H1 (cell line): ENCODE results near the gene JAG1. TPM values are rescaled to one million over a fixed set of nuclear protein-coding genes. Genes with fewer than 3 reads are reported as not detected.

ENCODE experiments used
- CTCF ChIA-PET: fragments of 300-600 bp; sonication (Branson Sonifier 250); formaldehyde crosslinking; loops from one replicate; lab custom pipeline; 2021; ENCODE audit not compliant: partially characterized antibody; lab: Charles Lee
- POLR2A ChIA-PET: fragments of 300-600 bp; sonication (Branson Sonifier 250); formaldehyde crosslinking; loops from one replicate; lab custom pipeline; 2021; ENCODE audit warnings: inconsistent platforms; ENCODE audit not compliant: partially characterized antibody; lab: Charles Lee
- DNase-seq, 2 experiments: peaks; one replicate each; pipeline versions ENCODE4 v3.0.0 to v3.0.0-alpha.2; 2010 to 2022; ENCODE audit warnings: low spot score in 2 of 2, low read depth in 1 of 2, mixed read lengths in 1 of 2
- FAIRE-seq: peaks from 2 replicates; lab custom pipeline; 2011; peaks lifted over from hg19 to GRCh38; lab: Jason Lieb, UNC
- H2AFZ ChIP-seq: 2 replicates; pipeline ENCODE4 v1.8.1; 2012; ENCODE audit warnings: low read length, inconsistent platforms
- H2AK5ac ChIP-seq: 2 replicates; pipeline ENCODE4 v1.6.1; 2013; ENCODE audit warnings: low read depth, low read length
- H2BK120ac ChIP-seq: replicated peaks from 2 replicates; pipeline ENCODE3; 2013; ENCODE audit warnings: low read depth, low read length, inconsistent platforms
- H2BK12ac ChIP-seq: 2 replicates; pipeline ENCODE4 v1.6.1; 2013; ENCODE audit warnings: low read depth, low read length
- H2BK15ac ChIP-seq: 2 replicates; pipeline ENCODE4 v1.6.1; 2013; ENCODE audit warnings: low read length
- H2BK20ac ChIP-seq: 2 replicates; pipeline ENCODE4 v1.6.1; 2013; ENCODE audit warnings: low read length
- H2BK5ac ChIP-seq: 2 replicates; pipeline ENCODE4 v1.6.1; 2013; ENCODE audit warnings: low read depth, low read length
- H3K14ac ChIP-seq: 2 replicates; pipeline ENCODE4 v1.6.1; 2013; ENCODE audit warnings: inconsistent platforms; ENCODE audit not compliant: insufficient read length
- H3K18ac ChIP-seq: 2 replicates; pipeline ENCODE4 v1.6.1; 2013; ENCODE audit warnings: low read length; ENCODE audit errors: extremely low read depth
- H3K23ac ChIP-seq: 2 replicates; pipeline ENCODE4 v1.6.1; 2013; ENCODE audit warnings: inconsistent platforms; ENCODE audit not compliant: insufficient read length
- H3K23me2 ChIP-seq: 2 replicates; pipeline ENCODE4 v1.6.1; 2013; ENCODE audit warnings: low read depth, low read length
- H3K27ac ChIP-seq: 2 replicates; pipeline ENCODE4 v1.6.1; 2011; ENCODE audit warnings: low read depth, low read length, inconsistent platforms
- H3K27me3 ChIP-seq, 4 experiments: replicated peaks in 1 of 4; 1 replicate in 1 of 4; 2 replicates in 3 of 4; pipeline versions ENCODE4 v1.6.1 to v1.8.1; 2011 to 2013; ENCODE audit warnings: low read length in 3 of 4, mild to moderate bottlenecking in 3 of 4, inconsistent platforms in 2 of 4, mixed read lengths in 2 of 4, moderate library complexity in 1 of 4; ENCODE audit not compliant: control insufficient read depth in 3 of 4, insufficient read depth in 3 of 4; ENCODE audit errors: extremely low read depth in 1 of 4
- H3K36me3 ChIP-seq, 4 experiments: 2 replicates each; pipeline versions ENCODE4 v1.6.1 to v1.8.1; 2011 to 2013; ENCODE audit warnings: mild to moderate bottlenecking in 4 of 4, low read length in 3 of 4, moderate library complexity in 2 of 4, control low read depth in 1 of 4, inconsistent platforms in 1 of 4; ENCODE audit not compliant: insufficient read depth in 4 of 4, control insufficient read depth in 2 of 4
- H3K4ac ChIP-seq: replicated peaks from 2 replicates; pipeline ENCODE3; 2013; ENCODE audit warnings: low read length, low read depth, mixed read lengths, inconsistent platforms; ENCODE audit not compliant: insufficient read length
- H3K4me1 ChIP-seq, 4 experiments: replicated peaks in 1 of 4; 1 replicate in 1 of 4; 2 replicates in 3 of 4; pipeline versions ENCODE4 v1.6.1 to v1.8.1; 2011 to 2013; ENCODE audit warnings: low read length in 3 of 4, inconsistent platforms in 2 of 4, mixed read lengths in 1 of 4; ENCODE audit not compliant: insufficient read depth in 4 of 4, control insufficient read depth in 3 of 4
- H3K4me2 ChIP-seq, 2 experiments: 2 replicates each; pipeline versions ENCODE4 v1.6.1 to v1.8.1; 2011 to 2013; ENCODE audit warnings: low read depth in 2 of 2, low read length in 2 of 2, control low read depth in 1 of 2, inconsistent platforms in 1 of 2, mild to moderate bottlenecking in 1 of 2; ENCODE audit not compliant: insufficient read depth in 1 of 2
- H3K4me3 ChIP-seq, 4 experiments: fragments of 200-600, 300-600 bp in 1 of 4; sonication (generic), shearing (Covaris generic), sonication (Bioruptor Twin) in 1 of 4; 2 replicates each; pipeline versions ENCODE4 v1.5.1 to v1.8.1; 2011 to 2016; ENCODE audit warnings: low read length in 4 of 4, low read depth in 3 of 4, control low read depth in 2 of 4, inconsistent platforms in 2 of 4, mild to moderate bottlenecking in 2 of 4, mixed read lengths in 1 of 4, moderate library complexity in 1 of 4; ENCODE audit not compliant: insufficient read depth in 2 of 4; ENCODE audit errors: extremely low read depth in 1 of 4
- H3K56ac ChIP-seq: replicated peaks from 2 replicates; pipeline ENCODE3; 2013; ENCODE audit warnings: low read depth, mild to moderate bottlenecking, mixed read lengths, low read length, inconsistent platforms; ENCODE audit not compliant: insufficient read length
- H3K79me1 ChIP-seq: 2 replicates; pipeline ENCODE4 v1.6.1; 2013; ENCODE audit warnings: low read depth, low read length, control low read depth
- H3K79me2 ChIP-seq, 2 experiments: 2 replicates each; pipeline versions ENCODE4 v1.6.1 to v1.8.1; 2012 to 2013; ENCODE audit warnings: low read length in 2 of 2, mild to moderate bottlenecking in 2 of 2, inconsistent platforms in 1 of 2; ENCODE audit not compliant: insufficient read depth in 2 of 2, control insufficient read depth in 1 of 2
- H3K9ac ChIP-seq, 4 experiments: replicated peaks in 1 of 4; 1 replicate in 1 of 4; 2 replicates in 3 of 4; pipeline versions ENCODE4 v1.6.1 to v1.8.1; 2011 to 2013; ENCODE audit warnings: low read depth in 3 of 4, low read length in 3 of 4, control low read depth in 2 of 4, mild to moderate bottlenecking in 2 of 4, moderate library complexity in 2 of 4, inconsistent platforms in 1 of 4; ENCODE audit errors: extremely low read depth in 1 of 4
- H3K9me3 ChIP-seq, 2 experiments: 2 replicates each; pipeline versions ENCODE4 v1.6.1 to v1.8.1; 2012 to 2013; ENCODE audit warnings: mild to moderate bottlenecking in 2 of 2, moderate library complexity in 2 of 2, control low read depth in 1 of 2, inconsistent platforms in 1 of 2, low read depth in 1 of 2, low read length in 1 of 2, mixed read lengths in 1 of 2; ENCODE audit not compliant: insufficient read depth in 2 of 2
- H4K20me1 ChIP-seq, 2 experiments: replicated peaks in 1 of 2; 2 replicates each; pipeline versions ENCODE3 to v1.8.1; 2011 to 2013; ENCODE audit warnings: inconsistent platforms in 2 of 2, low read length in 2 of 2, mild to moderate bottlenecking in 1 of 2; ENCODE audit not compliant: insufficient read depth in 2 of 2, control insufficient read depth in 1 of 2
- H4K5ac ChIP-seq: 2 replicates; pipeline ENCODE4 v1.6.1; 2013; ENCODE audit warnings: low read length, low read depth, mixed read lengths, inconsistent platforms; ENCODE audit not compliant: insufficient read length
- H4K8ac ChIP-seq: 2 replicates; pipeline ENCODE4 v1.8.0; 2013; ENCODE audit warnings: mild to moderate bottlenecking, moderate library complexity, low read length, inconsistent platforms; ENCODE audit not compliant: insufficient read depth; ENCODE audit errors: extremely low read depth
- H4K91ac ChIP-seq: replicated peaks from 2 replicates; pipeline ENCODE3; 2013; ENCODE audit warnings: low read length, mixed read lengths, inconsistent platforms; ENCODE audit not compliant: insufficient read length
- ASH2L ChIP-seq: fragments of 200-600, 300-600 bp; sonication (generic); IDR thresholded peaks from one replicate; pipeline ENCODE4 v1.7.1; 2017; ENCODE audit warnings: low read length
- BRCA1 ChIP-seq: IDR thresholded peaks from 2 replicates; pipeline ENCODE4 v1.6.1; 2012; ENCODE audit warnings: low read depth, low read length, improper control_type of control experiment
- MAFK ChIP-seq: IDR thresholded peaks from 2 replicates; pipeline ENCODE4 v1.6.1; 2012; ENCODE audit warnings: low read depth, mild to moderate bottlenecking, improper control_type of control experiment, low read length
- RAD21 ChIP-seq, 2 experiments: IDR thresholded peaks in 1 of 2; conservative IDR thresholded peaks in 1 of 2; 2 replicates each; pipeline ENCODE4 v1.6.1; 2011; ENCODE audit warnings: low read depth in 2 of 2, low read length in 2 of 2, improper control_type of control experiment in 1 of 2, inconsistent platforms in 1 of 2, mild to moderate bottlenecking in 1 of 2, moderate library complexity in 1 of 2
- USF2 ChIP-seq: IDR thresholded peaks from 2 replicates; pipeline ENCODE4 v1.6.1; 2011; ENCODE audit warnings: low read length, improper control_type of control experiment
- whole genome bisulfite sequencing, 2 experiments: shearing (Covaris generic) in 1 of 2; methylation state at CpG; one replicate each; pipeline versions ENCODE4 v1.1.6 to v1.1.7; 2013 to 2015; ENCODE audit warnings: low lambda C conversion rate in 2 of 2, mixed read lengths in 2 of 2, inconsistent platforms in 1 of 2, low coverage in 1 of 2, missing lambda C conversion rate in 1 of 2; ENCODE audit not compliant: insufficient replicate concordance in 2 of 2, insufficient coverage in 1 of 2, insufficient read length in 1 of 2; ENCODE audit errors: extremely low coverage in 1 of 2, missing lambda C conversion rate in 1 of 2; 5-methylcytosine and 5-hydroxymethylcytosine counted together
- polyA plus RNA-seq, 7 experiments: library from polyadenylated mRNA; depleted of rRNA in 3 of 7; stranded (reverse) in 5 of 7; unstranded in 2 of 7; fragments of >200 nt in 5 of 7; fragments of 200-250 nt in 2 of 7; gene quantifications; 1 replicate in 5 of 7; 2 replicates in 1 of 7; 4 replicates in 1 of 7; pipeline versions ENCODE4 v1.2.1 to v1.2.3, GENCODE V29; 2011 to 2013; ENCODE audit warnings: missing spikeins in 2 of 7, mixed read lengths in 2 of 7
- total RNA-seq: library from RNA; stranded (reverse); fragmentation: NEBNext Ultra II Directional; extraction: Animal tissue kit (Norgen Biotek cat#: 25700); gene quantifications from 2 replicates; pipeline ENCODE4 v1.2.1, GENCODE V29; 2021

JAG1 gene
- total and polyA plus RNA-seq, 2 of the 8 experiments (the other 6 are each of a cell fraction or from before 2014, with no cell fraction given): 13.5 to 27.3 TPM

- H4K91ac ChIP-seq: no peak overlapping the region
- H3K4me2 ChIP-seq: no peak overlapping the region
- no peak overlapping the region for H3K23ac ChIP-seq
- H4K20me1 ChIP-seq: no peaks in the 10 kb centered on the region
- peaks cover 3 to 17% (median 9%) of the 10 kb centered on the region in 4 experiments; a peak in 6 of 8 replicates for H3K36me3 ChIP-seq
- H3K27ac ChIP-seq: no peak overlapping the region
- DNase-seq: no peak
- H4K5ac ChIP-seq: no peak overlapping the region
- H3K18ac ChIP-seq: no peak overlapping the region
- H3K14ac ChIP-seq: no peak overlapping the region
- peaks cover 12 to 34% (median 28%) of the 10 kb centered on the region in 4 experiments for H3K4me1 ChIP-seq
- H4K8ac ChIP-seq: no peak overlapping the region
- WGBS, 2 experiments: 92% methylated on average over 11 of the region's 11 CpGs; no CpG with 5 or more reads in 1 of the 2 experiments
- H2BK120ac ChIP-seq: no peak overlapping the region
- no peaks in the 10 kb centered on the region for H3K79me2 ChIP-seq
- H3K4me3 ChIP-seq: no peak overlapping the region
- H3K27me3 ChIP-seq: no peaks in the 10 kb centered on the region; a peak in 1 of 7 replicates
- H3K9ac ChIP-seq: no peak overlapping the region
- no peak overlapping the region for H2AK5ac ChIP-seq
- peaks cover 3% of the 10 kb centered on the region for H3K79me1 ChIP-seq
- no peak for TF ChIP-seq MAFK
- TF ChIP-seq USF2: no peak
- no peak for TF ChIP-seq BRCA1
- no peak for TF ChIP-seq ASH2L
- no peak for TF ChIP-seq RAD21 (IDR thresholded peaks at IDR 0.05 in 1 of 2, conservative IDR thresholded peaks at IDR 0.05 in 1 of 2; ENCODE audit: low read depth in 2 of 2, low read length in 2 of 2)
- H2AFZ ChIP-seq: no peak overlapping the region
- H3K4ac ChIP-seq: no peak overlapping the region
- H2BK20ac ChIP-seq: no peak overlapping the region
- CTCF ChIA-PET: interaction anchor here (0.7 to 8.4 kb wide), 6 partner anchors 9 to 544 kb away, joined by 3 to 55 read pairs (median 4); no protein-coding TSS in a partner anchor
- no peaks in the 10 kb centered on the region; the same call in 1 of the 2 replicates for H3K23me2 ChIP-seq
- no peak for FAIRE-seq
- H3K56ac ChIP-seq: no peak overlapping the region
- H2BK12ac ChIP-seq: no peak overlapping the region
- no peak overlapping the region for H2BK15ac ChIP-seq
- no peaks in the 10 kb centered on the region for H3K9me3 ChIP-seq
- no peak overlapping the region for H2BK5ac ChIP-seq
- POLR2A ChIA-PET: no interaction called here
Observed at GRCh38 chr20:10634683-10635411, 39.0 kb downstream of the JAG1 start.
